NCI-H1694 treated with DMSO at 0.1 percent for 48 hours (cell line): Measurements from ENCODE around the gene E4F1.

Experiments used
- DNase-seq: peaks from one replicate; lab custom pipeline; 2025; lab: John Stamatoyannopoulos, UW

E4F1 gene, protein sequence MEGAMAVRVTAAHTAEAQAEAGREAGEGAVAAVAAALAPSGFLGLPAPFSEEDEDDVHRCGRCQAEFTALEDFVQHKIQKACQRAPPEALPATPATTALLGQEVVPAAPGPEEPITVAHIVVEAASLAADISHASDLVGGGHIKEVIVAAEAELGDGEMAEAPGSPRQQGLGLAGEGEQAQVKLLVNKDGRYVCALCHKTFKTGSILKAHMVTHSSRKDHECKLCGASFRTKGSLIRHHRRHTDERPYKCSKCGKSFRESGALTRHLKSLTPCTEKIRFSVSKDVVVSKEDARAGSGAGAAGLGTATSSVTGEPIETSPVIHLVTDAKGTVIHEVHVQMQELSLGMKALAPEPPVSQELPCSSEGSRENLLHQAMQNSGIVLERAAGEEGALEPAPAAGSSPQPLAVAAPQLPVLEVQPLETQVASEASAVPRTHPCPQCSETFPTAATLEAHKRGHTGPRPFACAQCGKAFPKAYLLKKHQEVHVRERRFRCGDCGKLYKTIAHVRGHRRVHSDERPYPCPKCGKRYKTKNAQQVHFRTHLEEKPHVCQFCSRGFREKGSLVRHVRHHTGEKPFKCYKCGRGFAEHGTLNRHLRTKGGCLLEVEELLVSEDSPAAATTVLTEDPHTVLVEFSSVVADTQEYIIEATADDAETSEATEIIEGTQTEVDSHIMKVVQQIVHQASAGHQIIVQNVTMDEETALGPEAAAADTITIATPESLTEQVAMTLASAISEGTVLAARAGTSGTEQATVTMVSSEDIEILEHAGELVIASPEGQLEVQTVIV

DNA sequence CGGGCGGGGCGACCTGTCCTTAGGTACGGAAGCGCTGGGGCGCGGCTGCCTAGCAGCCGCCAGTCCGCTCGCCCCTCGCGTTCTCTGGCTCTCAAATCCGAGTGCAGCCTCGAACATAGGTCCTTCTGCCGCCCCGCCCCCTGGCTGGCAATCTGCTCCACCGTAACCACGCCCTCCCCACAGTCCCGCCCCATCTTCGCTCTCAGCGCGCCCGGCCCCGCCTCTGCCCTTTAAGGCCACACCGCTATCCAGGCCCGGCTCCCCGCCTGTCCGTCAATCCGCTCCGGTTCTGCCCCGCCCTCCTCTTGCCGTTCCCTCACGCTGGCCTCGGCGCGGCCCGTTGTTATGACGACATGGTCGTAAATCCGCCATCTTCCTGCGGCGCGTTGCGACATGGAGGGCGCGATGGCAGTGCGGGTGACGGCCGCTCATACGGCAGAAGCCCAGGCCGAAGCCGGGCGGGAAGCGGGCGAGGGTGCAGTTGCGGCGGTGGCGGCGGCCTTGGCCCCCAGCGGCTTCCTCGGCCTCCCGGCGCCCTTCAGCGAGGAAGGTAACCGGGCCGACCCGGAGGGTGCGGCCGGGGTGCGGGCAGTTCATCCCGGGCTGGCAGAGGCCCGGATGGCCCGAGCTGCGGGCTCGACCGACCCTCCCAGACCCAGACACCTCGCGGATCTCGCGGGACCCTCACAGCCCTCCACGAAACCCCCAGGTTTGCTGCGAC lies at the start of gene E4F1:
Gene E4F1, plus strand, starts transcription at position 371 of the 721 bp plus-strand sequence. Its CDS starts 23 bp downstream, at position 394.
- peak; percentile 91 for DNase-seq

- no peak for DNase-seq
Measured at GRCh38 chr16:2173916-2174315, 49.5 kb upstream of the E4F1 start.

- no peak for DNase-seq
Measured at GRCh38 chr16:2174396-2175131, 48.8 kb upstream of the E4F1 start.

DNA sequence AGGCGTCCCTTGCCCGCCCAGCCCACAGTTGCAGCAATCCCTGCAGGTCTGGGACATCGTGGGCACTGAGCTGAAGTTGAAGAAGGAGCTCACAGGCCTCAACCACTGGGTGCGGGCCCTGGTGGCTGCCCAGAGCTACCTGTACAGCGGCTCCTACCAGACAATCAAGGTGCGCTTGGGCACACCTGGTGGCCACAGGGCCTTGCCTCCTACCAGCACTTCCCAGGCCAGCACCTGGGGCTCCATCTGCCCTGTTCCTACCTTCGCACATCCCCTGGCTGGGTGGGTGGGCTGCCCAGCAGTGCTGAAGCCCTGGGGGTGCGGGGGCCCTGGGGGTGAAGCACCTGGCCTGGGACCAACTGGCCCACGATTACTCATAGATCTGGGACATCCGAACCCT lies 47.9 kb upstream of the E4F1 start:
- DNase-seq, result no peak

DNA sequence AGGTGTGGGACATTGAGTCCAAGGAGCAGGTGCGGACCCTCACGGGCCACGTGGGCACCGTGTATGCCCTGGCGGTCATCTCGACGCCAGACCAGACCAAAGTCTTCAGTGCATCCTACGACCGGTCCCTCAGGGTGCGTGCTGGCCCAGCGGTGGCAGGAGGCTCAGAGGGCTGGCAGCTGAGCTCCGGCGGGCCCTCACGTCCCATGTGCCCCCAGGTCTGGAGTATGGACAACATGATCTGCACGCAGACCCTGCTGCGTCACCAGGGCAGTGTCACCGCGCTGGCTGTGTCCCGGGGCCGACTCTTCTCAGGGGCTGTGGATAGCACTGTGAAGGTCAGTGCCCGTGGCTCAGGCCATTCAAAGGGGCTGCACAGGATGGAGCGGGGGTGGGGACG lies 47.3 kb upstream of the E4F1 start:
- no peak for DNase-seq

- no peak for DNase-seq
Measured at GRCh38 chr16:2177101-2177500, 46.3 kb upstream of the E4F1 start.

GRCh38 chr16:2177561-2177960 lies 45.8 kb upstream of the E4F1 start:
- DNase-seq, result no peak

GRCh38 chr16:2178321-2179106 lies 44.9 kb upstream of the E4F1 start:
- no peak for DNase-seq

GRCh38 chr16:2179107-2179501 lies 44.3 kb upstream of the E4F1 start:
- no peak for DNase-seq

DNA sequence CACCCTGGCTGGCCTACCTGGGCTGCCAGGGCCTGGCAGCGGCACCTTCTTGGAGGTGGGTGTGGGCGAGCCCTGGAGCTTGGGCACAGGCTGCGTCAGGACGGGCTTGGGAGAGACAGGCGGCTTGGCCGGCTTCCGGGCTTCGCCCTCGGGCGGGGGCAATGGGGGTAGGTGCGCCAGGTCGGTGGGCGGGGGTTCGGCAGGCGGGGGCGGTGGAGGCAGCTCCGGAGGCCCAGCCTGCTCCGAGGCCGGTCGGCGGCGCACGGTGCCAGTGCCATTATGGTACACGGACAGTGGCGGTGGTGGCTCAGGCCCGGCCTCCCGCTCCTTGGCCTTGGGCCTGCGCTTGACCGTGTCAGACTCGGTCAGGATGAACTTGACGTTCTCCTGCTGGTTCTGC lies 43.8 kb upstream of the E4F1 start:
- no peak for DNase-seq

GRCh38 chr16:2180461-2180860 lies 42.9 kb upstream of the E4F1 start:
- DNase-seq, result no peak

DNA sequence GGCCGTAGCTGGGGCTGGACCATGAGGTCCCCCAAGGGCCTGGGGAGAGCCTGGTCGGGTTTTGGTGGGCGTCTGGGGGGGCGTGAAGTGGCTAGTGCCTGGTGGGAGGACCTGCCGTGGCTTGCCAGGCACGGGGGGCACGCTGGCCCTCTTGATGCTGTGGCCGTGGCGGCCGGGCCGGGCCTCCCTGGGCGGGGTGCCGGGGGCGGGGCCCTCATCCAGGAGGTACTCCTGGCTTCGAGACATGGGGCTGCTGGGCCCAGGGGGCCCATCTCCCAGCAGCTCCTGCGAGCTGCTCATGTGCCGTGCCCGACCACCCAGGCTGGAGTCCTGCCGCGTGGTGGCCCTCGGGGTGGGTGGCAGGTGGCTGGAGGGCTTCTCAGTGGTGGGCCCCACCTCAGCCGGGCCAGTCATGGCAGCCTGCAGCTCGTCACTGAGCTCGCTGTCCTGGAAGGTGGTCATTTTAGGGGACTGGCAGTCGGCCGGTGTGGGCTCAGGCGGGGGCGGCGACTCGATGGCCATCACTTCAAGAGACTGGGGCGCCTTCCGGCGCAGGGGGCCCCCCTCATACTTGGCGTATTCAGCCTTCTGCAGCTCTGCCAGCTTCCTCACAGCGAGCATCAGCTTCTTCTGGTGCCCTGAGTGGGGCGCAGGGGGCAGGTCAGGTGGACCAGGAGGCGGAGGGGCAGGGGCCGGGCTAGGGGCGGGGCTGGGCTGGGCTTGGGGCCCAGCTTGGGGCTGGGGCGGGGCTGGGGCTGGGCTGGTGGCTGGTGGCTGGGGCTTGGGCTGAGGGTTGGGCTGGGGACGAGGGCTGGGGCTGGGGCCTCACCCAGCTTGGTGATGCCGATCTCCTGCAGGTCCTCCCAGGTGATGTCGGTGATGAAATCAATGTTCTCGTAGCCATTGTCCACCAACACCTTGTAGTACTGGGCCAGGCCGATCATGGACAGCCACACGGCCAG lies 42.1 kb upstream of the E4F1 start:
- DNase-seq, result no peak

GRCh38 chr16:2181952-2182351 lies 41.4 kb upstream of the E4F1 start:
- DNase-seq, result no peak

GRCh38 chr16:2183671-2184070 lies 39.7 kb upstream of the E4F1 start:
- no peak for DNase-seq

- DNase-seq, result no peak
Measured at GRCh38 chr16:2184346-2184745, 39.0 kb upstream of the E4F1 start.

DNA sequence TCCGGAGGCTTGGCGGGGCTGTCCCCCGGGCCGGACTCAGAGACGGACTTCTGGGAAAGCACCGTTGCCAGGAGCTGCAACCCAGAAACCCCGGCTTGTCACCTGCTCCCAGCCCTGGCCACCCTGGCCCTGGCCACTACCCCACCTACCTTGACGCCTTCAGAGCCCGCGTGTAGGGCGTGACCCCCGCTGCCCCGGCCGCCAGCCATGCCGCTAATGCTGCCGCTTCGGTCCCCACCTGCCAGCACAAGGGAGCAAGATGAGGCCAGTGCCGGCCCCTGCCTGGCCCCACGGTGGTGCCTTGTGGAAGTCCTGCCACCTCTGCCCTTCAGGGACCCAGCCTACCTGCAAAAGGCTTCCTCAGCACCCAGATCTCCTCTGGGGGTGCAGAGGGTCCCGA lies 38.4 kb upstream of the E4F1 start:
- DNase-seq, result no peak

DNA sequence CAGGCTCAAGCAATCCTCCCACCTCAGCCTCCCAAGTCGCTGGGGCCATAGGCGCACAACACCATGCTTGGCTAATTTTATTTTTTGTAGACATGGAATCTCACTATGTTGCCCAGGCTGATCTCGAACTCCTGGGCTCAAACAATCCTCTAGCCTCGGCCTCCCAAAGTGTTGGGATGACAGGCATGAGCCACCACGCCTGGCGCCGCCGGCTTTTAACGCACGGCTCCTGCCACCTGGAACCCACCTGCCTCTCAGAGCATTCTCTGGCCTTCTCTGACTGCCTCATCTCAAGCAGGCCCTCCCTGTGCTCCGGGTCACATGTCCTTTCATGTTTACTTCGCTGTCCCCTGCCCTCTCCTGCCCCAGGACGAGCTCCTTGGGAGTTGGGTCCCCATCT lies 37.3 kb upstream of the E4F1 start:
- no peak for DNase-seq

GRCh38 chr16:2186505-2186904 lies 36.9 kb upstream of the E4F1 start:
- no peak for DNase-seq

- no peak for DNase-seq
Measured at GRCh38 chr16:2187212-2187611, 36.2 kb upstream of the E4F1 start.

DNA sequence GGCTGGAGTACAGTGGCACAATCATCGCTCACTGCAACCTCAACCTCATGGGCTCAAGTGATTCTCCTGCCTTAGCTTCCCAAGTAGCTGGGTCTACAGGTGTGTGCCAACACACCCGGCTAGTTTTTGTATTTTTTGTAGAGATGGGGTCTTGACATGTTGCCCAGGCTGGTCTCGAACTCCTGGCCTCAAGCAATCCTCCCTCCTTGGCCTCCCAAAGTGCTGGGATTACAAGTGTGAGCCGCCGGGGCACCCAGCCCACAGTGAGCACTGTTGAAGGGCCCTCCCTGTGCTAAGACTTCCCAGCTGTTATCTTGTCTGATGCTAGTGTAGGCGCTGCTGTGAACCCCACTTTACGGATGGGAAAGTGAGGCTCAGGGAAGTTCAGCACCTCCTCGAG lies 35.0 kb upstream of the E4F1 start:
- DNase-seq, result no peak
